GM18519 (cell line): ENCODE data around the gene TAF11L9.
"Not testable (repeated sequence)": the region's sequence is repeated elsewhere in the genome, so short reads cannot be mapped to it uniquely, and the experiment has no call there.

ENCODE experiments used
- ATAC-seq: cut with Tn5 transposase; IDR thresholded peaks from one replicate; pipeline ENCODE4 v1.9.1; 2021; ENCODE audit warnings: mild to moderate bottlenecking, moderate library complexity; ENCODE audit not compliant: unreplicated experiment, low FRiP score

The TAF11L9 gene

DNA sequence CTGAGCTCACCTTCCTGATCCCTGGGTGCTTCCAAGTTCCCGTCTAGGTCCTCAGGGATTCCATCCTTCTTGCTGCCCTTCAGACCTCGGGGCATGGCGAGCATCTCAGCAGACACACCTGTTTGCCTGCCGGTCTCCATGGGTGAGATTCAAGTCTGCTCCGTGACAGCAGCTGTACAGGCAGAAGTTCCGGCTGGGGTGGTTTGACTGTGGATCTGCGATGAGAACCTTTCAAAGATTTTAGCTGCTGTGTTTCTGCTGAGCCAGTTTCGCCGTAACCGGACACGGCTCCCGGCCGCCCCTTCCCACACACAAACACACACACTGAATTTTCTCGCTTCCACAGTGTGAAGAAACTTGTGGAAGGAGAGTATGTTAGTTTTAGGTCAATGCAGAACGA lies at the start of gene TAF11L9:
Gene TAF11L9 (minus strand): TSS at position 140 of the 400 bp plus-strand sequence.
- not testable (repeated sequence) for ATAC-seq

DNA sequence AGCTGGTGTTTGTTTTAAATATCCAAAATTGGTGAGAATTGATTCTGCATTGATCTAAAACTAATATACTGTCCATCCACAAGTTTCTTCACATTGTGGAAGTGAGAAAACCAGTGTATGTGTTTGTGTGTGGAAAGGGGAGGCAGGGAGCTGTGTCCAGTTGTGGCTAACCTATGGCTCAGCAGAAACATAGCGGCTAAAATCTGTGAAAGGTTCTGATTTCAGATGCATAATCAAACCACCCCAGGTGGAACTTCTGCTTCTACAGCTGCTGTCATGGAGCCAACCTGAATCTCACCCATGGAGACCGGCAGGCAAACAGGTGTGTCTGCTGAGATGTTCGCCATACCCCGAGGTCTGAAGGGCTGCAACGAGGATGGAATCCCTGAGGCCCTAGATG lies 40.0 kb upstream of the TAF11L9 start, which contains the start of gene TAF11L14:
Gene TAF11L14 (plus strand): TSS at position 301 of the 400 bp plus-strand sequence.
- no peak for ATAC-seq

GRCh38 chr5:17631788-17632187 lies 37.6 kb upstream of the TAF11L9 start, which contains the start of gene TAF11L13:
TAF11L13 (plus strand) TSS chr5:17632088.
- ATAC-seq = not testable (repeated sequence)

- no peak for ATAC-seq
Observed at GRCh38 chr5:17625686-17626085, 31.5 kb upstream of the TAF11L9 start.

GRCh38 chr5:17620627-17621026 lies 26.4 kb upstream of the TAF11L9 start:
- ATAC-seq = no peak

GRCh38 chr5:17619354-17619753 lies 25.2 kb upstream of the TAF11L9 start:
- ATAC-seq = no peak

DNA sequence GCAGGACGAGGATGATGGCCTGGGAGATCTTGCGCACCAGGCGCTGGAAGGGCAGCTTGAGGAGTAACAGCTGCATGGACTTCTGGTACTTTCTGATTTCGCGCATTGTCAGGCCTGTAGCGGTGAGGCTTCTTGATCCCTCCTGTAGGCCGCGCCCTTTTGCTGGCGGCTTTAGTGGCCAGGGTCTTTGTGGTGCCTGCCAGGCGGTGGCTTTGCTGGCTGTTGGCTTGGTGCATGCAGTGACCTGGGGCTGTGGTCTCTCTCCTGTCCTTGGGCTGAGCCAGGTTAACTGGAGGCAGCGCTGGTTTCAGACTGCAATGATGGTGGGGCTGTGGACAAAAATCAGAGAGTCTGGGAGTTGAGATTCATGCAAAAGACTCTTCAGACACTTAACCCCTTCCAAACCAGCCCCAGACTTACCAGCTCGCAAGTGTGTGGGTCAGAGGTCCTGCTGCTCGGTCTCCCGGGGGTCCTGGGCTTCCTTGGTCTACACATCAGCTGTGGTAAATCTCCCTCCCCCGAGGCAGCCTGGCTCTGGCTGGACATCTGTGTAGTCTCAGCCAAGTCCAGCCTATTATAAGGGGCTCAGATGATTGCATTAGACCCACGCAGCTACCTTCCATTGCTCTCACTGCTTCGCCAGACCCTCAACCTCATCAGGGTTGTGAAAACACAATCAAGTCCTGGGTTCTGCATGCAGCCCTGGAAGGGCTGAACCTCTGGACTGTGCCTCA lies 20.8 kb upstream of the TAF11L9 start:
- no peak for ATAC-seq

GRCh38 chr5:17610092-17610491 lies 15.9 kb upstream of the TAF11L9 start, which contains the start of gene TAF11L12:
TAF11L12 (plus strand) TSS chr5:17610392.
- ATAC-seq = not testable (repeated sequence)

GRCh38 chr5:17607461-17607860 lies 13.3 kb upstream of the TAF11L9 start:
- not testable (repeated sequence) for ATAC-seq

GRCh38 chr5:17604951-17605350 lies 10.8 kb upstream of the TAF11L9 start:
- no peak for ATAC-seq

DNA sequence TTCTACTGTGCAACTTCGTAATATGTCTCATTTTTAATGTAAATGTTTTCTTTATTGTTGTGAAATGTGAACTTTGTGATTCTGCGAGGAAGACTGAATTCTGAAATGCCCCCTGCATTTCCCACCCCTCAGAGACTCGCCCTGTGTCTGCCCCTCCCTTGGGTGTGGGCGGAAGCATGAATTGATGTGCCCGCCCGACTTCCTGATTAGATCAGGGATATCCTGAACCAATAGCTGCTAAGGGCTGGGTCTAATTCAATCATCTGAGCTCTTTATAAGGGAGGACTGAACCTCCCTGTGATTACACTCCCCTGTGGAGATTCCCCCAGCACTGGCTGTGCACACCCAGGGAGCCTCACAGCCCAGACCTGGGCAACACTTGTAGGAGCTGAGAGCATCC lies 9.7 kb upstream of the TAF11L9 start, which contains the start of gene TAF11L11:
Gene TAF11L11 (plus strand): TSS at position 304 of the 400 bp plus-strand sequence.
- not testable (repeated sequence) for ATAC-seq

DNA sequence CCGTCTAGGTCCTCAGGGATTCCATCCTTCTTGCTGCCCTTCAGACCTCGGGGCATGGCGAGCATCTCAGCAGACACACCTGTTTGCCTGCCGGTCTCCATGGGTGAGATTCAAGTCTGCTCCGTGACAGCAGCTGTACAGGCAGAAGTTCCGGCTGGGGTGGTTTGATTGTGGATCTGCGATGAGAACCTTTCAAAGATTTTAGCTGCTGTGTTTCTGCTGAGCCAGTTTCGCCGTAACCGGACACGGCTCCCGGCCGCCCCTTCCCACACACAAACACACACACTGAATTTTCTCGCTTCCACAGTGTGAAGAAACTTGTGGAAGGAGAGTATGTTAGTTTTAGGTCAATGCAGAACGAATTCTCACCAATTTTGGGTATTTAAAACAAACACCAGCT lies 3.5 kb upstream of the TAF11L9 start, which contains the start of gene TAF11L10:
Gene TAF11L10 (minus strand): TSS at position 101 of the 400 bp plus-strand sequence.
- ATAC-seq = not testable (repeated sequence)

DNA sequence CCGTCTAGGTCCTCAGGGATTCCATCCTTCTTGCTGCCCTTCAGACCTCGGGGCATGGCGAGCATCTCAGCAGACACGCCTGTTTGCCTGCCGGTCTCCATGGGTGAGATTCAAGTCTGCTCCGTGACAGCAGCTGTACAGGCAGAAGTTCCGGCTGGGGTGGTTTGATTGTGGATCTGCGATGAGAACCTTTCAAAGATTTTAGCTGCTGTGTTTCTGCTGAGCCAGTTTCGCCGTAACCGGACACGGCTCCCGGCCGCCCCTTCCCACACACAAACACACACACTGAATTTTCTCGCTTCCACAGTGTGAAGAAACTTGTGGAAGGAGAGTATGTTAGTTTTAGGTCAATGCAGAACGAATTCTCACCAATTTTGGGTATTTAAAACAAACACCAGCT lies 3.3 kb downstream of the TAF11L9 start, which contains the start of gene TAF11L8:
Gene TAF11L8 (minus strand): TSS at position 101 of the 400 bp plus-strand sequence.
- not testable (repeated sequence) for ATAC-seq

- ATAC-seq = not testable (repeated sequence)
Observed at GRCh38 chr5:17585658-17586057, 8.5 kb downstream of the TAF11L9 start, which contains the start of gene TAF11L7. TAF11L7 (minus strand) TSS chr5:17585758.
